GM18873 (cell line): ENCODE measurements around the gene EIF4E3.

Experiments used
- ATAC-seq: cut with Tn5 transposase; IDR thresholded peaks from one replicate; pipeline ENCODE4 v1.9.1; 2021; ENCODE audit warnings: mild to moderate bottlenecking, moderate library complexity, moderate number of reproducible peaks; ENCODE audit not compliant: unreplicated experiment, low FRiP score

The EIF4E3 gene

DNA sequence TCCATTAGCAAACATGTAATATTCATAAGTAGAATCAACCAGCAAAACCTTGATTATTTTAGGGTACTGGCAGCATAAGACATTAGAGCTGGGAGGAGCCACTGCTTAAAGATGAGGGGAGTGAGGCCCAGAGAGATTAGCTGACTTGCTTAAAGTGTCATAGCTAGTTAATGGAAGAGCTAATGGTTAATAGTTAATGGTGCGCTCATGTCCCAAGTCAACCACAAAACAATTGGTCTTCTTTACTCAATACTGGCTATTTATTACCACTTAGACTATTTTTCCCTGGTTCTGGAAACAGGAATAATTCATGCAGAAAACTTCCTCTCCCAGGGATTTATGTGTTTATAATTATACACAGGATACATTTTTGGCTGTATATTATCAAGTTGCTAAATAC is 33.1 kb downstream of the EIF4E3 start:
- ATAC-seq, result no peak

GRCh38 chr3:71690341-71690841 is 34.8 kb downstream of the EIF4E3 start:
- no peak for ATAC-seq

GRCh38 chr3:71689291-71689690 is 35.9 kb downstream of the EIF4E3 start:
- no peak for ATAC-seq

DNA sequence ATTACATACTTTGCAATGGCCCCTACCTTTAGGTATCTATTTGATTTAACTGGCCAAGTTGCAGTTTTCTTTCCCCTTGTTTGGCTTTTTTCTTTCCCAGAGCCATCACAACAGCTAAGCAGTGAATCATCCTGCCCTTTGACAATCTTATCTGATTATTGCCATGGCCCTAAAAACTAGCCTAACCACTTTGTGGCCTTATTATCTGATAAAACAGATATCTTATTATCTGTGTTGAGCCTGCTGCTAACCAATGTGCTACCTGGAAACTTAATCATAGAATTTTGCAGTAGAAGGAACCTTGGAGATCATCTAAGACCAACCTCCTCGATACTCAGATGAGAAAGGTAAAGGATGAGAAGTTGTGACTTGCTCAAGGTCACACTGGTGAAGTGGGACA is 37.1 kb downstream of the EIF4E3 start:
- ATAC-seq, result no peak

DNA sequence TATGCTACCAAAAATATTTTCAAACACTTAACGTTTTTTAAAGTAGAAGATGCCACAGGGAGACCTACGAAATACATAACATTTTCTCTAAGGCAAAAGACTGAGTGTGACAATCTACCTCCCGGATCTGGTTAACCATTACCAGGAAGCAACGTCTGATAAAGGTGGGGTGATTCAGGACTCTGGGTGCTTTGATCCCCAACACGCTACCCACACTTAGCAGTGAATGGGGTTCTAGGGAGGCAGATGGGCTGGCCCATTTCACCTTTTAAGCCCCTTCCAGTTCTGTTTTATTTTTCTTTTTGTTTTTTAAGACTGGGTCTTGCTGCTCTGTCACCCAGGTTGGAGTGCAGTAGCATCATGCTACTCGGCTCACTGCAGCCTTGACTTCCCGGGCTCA is 39.5 kb downstream of the EIF4E3 start:
- ATAC-seq, result no peak

- ATAC-seq, result no peak
Observed at GRCh38 chr3:71684757-71685386, 40.3 kb downstream of the EIF4E3 start.

- ATAC-seq, result no peak
Observed at GRCh38 chr3:71684046-71684756, 41.0 kb downstream of the EIF4E3 start.

GRCh38 chr3:71681224-71681668 is 44.0 kb downstream of the EIF4E3 start:
- no peak for ATAC-seq

- ATAC-seq, result no peak
Observed at GRCh38 chr3:71680603-71681002, 44.6 kb downstream of the EIF4E3 start.

GRCh38 chr3:71676931-71677330 is 48.3 kb downstream of the EIF4E3 start:
- ATAC-seq, result no peak

DNA sequence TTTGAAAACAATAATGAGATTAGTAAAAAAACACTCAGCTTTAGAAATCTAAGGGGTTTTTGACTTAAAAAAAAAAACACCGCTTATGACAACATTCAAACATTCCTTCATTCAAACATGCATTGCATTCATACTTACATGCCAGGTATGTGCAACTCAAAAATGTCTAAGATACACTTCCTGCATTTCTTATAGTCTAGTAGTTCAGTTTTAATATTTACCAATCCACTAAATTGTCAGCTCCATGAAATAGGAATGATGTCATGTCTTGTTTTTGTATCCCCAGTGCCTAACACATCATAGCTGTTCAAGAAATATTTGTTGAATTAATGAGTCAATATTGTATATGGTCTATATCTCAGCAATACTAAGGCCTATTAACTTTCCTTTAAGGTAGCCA is 51.7 kb downstream of the EIF4E3 start:
- no peak for ATAC-seq

DNA sequence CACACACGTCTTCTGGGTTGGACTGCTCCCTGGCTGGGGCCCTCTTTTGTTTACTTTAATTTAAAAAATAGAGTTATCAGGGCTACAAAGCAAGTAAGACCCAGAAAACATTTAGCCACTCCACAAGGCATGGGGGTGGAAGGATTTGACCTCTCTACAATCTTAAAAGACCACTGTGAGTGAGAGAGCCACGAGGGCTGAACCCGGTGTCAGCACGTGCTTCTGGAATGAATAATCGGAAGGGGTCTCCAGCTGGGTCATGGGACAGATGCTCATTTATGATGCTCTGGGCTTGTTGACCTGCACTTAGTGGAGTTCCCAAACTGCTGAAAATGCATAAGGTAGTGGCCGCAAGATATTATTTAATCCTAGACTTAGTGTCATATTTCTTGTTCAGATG is 52.4 kb downstream of the EIF4E3 start:
- ATAC-seq, result no peak

- ATAC-seq, result no peak
Observed at GRCh38 chr3:71672340-71672739, 52.9 kb downstream of the EIF4E3 start.

DNA sequence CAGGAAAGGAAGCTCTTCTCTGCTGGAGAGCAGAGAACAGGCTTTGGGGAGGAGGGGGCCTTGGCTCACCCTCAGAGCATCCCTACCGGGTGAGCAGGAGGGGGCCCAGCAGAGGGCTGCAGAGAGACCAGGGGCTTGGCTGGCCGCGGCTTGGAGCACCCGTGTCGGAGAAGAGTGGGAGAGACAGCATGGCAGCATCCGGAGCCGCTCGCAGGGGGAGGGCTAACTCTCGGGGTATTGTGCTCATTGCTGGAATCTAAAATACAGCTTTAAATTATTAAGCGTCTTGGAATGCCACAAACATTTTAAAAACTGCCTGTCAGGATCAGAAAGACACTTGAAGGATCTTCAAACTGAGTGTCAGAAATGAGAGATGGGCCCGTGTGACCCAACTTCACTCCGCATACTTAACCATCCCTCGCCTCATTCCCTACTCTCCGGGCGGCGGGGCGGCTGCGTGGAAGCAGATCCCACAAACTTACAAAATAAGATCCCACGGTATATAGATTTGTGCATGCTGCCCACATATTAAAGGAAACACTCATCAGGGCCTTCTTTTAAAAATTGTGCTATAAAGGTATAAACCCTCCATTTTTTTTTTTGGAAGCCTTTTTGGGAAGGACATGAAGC is 53.9 kb downstream of the EIF4E3 start:
- no peak for ATAC-seq

- ATAC-seq, result no peak
Observed at GRCh38 chr3:71662568-71662967, 62.6 kb downstream of the EIF4E3 start.

GRCh38 chr3:71662056-71662455 is 63.1 kb downstream of the EIF4E3 start:
- no peak for ATAC-seq

- no peak for ATAC-seq
Observed at GRCh38 chr3:71659864-71660591, 65.2 kb downstream of the EIF4E3 start.

- ATAC-seq, result no peak
Observed at GRCh38 chr3:71657831-71658530, 67.2 kb downstream of the EIF4E3 start.

- ATAC-seq, result no peak
Observed at GRCh38 chr3:71655061-71655460, 70.1 kb downstream of the EIF4E3 start.

- no peak for ATAC-seq
Observed at GRCh38 chr3:71653414-71653807, 71.8 kb downstream of the EIF4E3 start.
